HEK293 (cell line): ENCODE data around the gene EIF4G3.

Experiments
- CTCF ChIP-seq: fragments of 450-650 bp; formaldehyde crosslinking; IDR thresholded peaks from 2 replicates; pipeline ENCODE4 v1.5.1; 2016; ENCODE audit warnings: missing biosample characterization, missing genetic modification characterization
- KLF17 ChIP-seq: fragments of 450-650 bp; formaldehyde crosslinking; IDR thresholded peaks from 2 replicates; pipeline ENCODE4 v1.5.1; 2016; ENCODE audit warnings: missing biosample characterization, missing genetic modification characterization
- SP2 ChIP-seq: fragments of 450-650 bp; formaldehyde crosslinking; IDR thresholded peaks from 2 replicates; pipeline ENCODE4 v1.5.1; 2016; ENCODE audit warnings: missing biosample characterization, missing genetic modification characterization
- TSHZ1 ChIP-seq: fragments of 450-650 bp; formaldehyde crosslinking; IDR thresholded peaks from 2 replicates; pipeline ENCODE4 v1.5.1; 2016; ENCODE audit warnings: missing biosample characterization, missing genetic modification characterization, borderline replicate concordance
- ZBTB11 ChIP-seq: fragments of 450-650 bp; formaldehyde crosslinking; conservative IDR thresholded peaks from 2 replicates; pipeline ENCODE4 v1.5.1; 2016; ENCODE audit warnings: low read depth, missing biosample characterization, missing genetic modification characterization
- ZBTB49 ChIP-seq: fragments of 450-650 bp; formaldehyde crosslinking; IDR thresholded peaks from 2 replicates; pipeline ENCODE4 v1.5.1; 2016; ENCODE audit warnings: missing biosample characterization, missing genetic modification characterization, low read depth
- ZNF274 ChIP-seq, 2 experiments: fragments of 200-500 bp in 1 of 2; fragments of 450-650 bp in 1 of 2; sonication (Bioruptor generic) in 1 of 2; formaldehyde crosslinking in 1 of 2; IDR thresholded peaks; 2 replicates each; pipeline versions ENCODE4 v1.5.1 to v1.6.1; 2014 to 2016; ENCODE audit warnings: borderline replicate concordance in 1 of 2, inconsistent platforms in 1 of 2, low read length in 1 of 2, missing biosample characterization in 1 of 2, missing genetic modification characterization in 1 of 2
- ZNF423 ChIP-seq: fragments of 450-650 bp; formaldehyde crosslinking; IDR thresholded peaks from 2 replicates; pipeline ENCODE4 v1.5.1; 2016; ENCODE audit warnings: missing biosample characterization, missing genetic modification characterization
- ZNF629 ChIP-seq: fragments of 450-650 bp; formaldehyde crosslinking; IDR thresholded peaks from 2 replicates; pipeline ENCODE4 v1.5.1; 2017; ENCODE audit warnings: missing biosample characterization, missing genetic modification characterization
- ZNF768 ChIP-seq: fragments of 450-650 bp; formaldehyde crosslinking; IDR thresholded peaks from 2 replicates; pipeline ENCODE4 v1.5.1; 2018; ENCODE audit warnings: missing biosample characterization, mild to moderate bottlenecking, missing genetic modification characterization
- ZNF837 ChIP-seq: fragments of 450-650 bp; formaldehyde crosslinking; IDR thresholded peaks from 2 replicates; pipeline ENCODE4 v1.5.1; 2016; ENCODE audit warnings: missing biosample characterization, missing genetic modification characterization

- TF ChIP-seq ZBTB49 (tag by site-specific recombination) (no peak), ZNF423 (tag by site-specific recombination) (no peak), ZNF274 (IDR thresholded peaks at IDR 0.05; ENCODE audit: low read length) (no peak), ZNF274 (tag by site-specific recombination; IDR thresholded peaks at IDR 0.05; ENCODE audit: borderline replicate concordance) (no peak), ZBTB11 (tag by site-specific recombination) (no peak), CTCF (tag by site-specific recombination) (no peak), ZNF768 (tag by site-specific recombination) (no peak), TSHZ1 (tag by site-specific recombination) (no peak), ZNF629 (no peak), KLF17 (tag by site-specific recombination) (no peak), ZNF837 (tag by site-specific recombination) (no peak), SP2 (tag by site-specific recombination) (no peak)
Measured at GRCh38 chr1:20975668-20976067, 201.0 kb downstream of the EIF4G3 start.
